ENCODE results near the gene TNFRSF6B. TPM values are rescaled to one million over a fixed set of nuclear protein-coding genes. Genes with fewer than 3 reads are reported as not detected.
"Not testable (repeated sequence)": the region's sequence is repeated elsewhere in the genome, so short reads cannot be mapped to it uniquely, and the experiment has no call there.

Gene TNFRSF6B
- total RNA-seq, 1 donor = not detected

- peaks cover 36% of the 10 kb centered on the region for H3K4me1 ChIP-seq (ENCODE audit: insufficient read depth, low read length)
- no peaks in the 10 kb centered on the region for H3K9me3 ChIP-seq (ENCODE audit: low read depth, low read length)
- no peaks in the 10 kb centered on the region for H3K27me3 ChIP-seq (ENCODE audit: insufficient read depth, low read length)
- H3K4me3 ChIP-seq (ENCODE audit: low read length) = no peak overlapping the region
These were observed 9.0 kb downstream of the TNFRSF6B start for GRCh38 chr20:63705232-63706026.

- Histone ChIP-seq H3K9me3 (ENCODE audit: low read depth, low read length) (no peaks in the 10 kb centered on the region), H3K4me1 (ENCODE audit: insufficient read depth, low read length) (peaks cover 40% of the 10 kb centered on the region), H3K27me3 (ENCODE audit: insufficient read depth, low read length) (no peaks in the 10 kb centered on the region), H3K4me3 (ENCODE audit: low read length) (no peak overlapping the region)
These were observed 9.7 kb downstream of the TNFRSF6B start for GRCh38 chr20:63706027-63706695.

GRCh38 chr20:63706852-63707557 is 10.6 kb downstream of the TNFRSF6B start:
- Histone ChIP-seq H3K4me1 (ENCODE audit: insufficient read depth, low read length) (peaks cover 43% of the 10 kb centered on the region), H3K4me3 (ENCODE audit: low read length) (peak overlapping the region; percentile 62), H3K9me3 (ENCODE audit: low read depth, low read length) (no peaks in the 10 kb centered on the region)

GRCh38 chr20:63707558-63708300 is 11.3 kb downstream of the TNFRSF6B start, which contains the start of the genes ARFRP1 and ZGPAT:
Gene ARFRP1 (minus strand): TSS chr20:63707976. CDS start chr20:63707091, 885 bp downstream.
Gene ZGPAT (plus strand): TSS chr20:63708039. CDS start chr20:63708581, 542 bp downstream.
- no peaks in the 10 kb centered on the region for H3K9me3 ChIP-seq (ENCODE audit: low read depth, low read length)
- H3K4me1 ChIP-seq (ENCODE audit: insufficient read depth, low read length) = peaks cover 43% of the 10 kb centered on the region
- no peaks in the 10 kb centered on the region for H3K27me3 ChIP-seq (ENCODE audit: insufficient read depth, low read length)
- peak within 1 kb of the TSS; percentile 62 for H3K4me3 ChIP-seq (ENCODE audit: low read length)

More at GRCh38 chr20:63706852-63707557, 10.6 kb downstream of the TNFRSF6B start:
- H3K27me3 ChIP-seq (ENCODE audit: insufficient read depth, low read length) = no peaks in the 10 kb centered on the region

GRCh38 chr20:63708301-63709148 is 12.1 kb downstream of the TNFRSF6B start:
- H3K4me1 ChIP-seq (ENCODE audit: insufficient read depth, low read length) = peaks cover 43% of the 10 kb centered on the region
- no peaks in the 10 kb centered on the region for H3K9me3 ChIP-seq (ENCODE audit: low read depth, low read length)
- no peaks in the 10 kb centered on the region for H3K27me3 ChIP-seq (ENCODE audit: insufficient read depth, low read length)
- H3K4me3 ChIP-seq (ENCODE audit: low read length) = peak overlapping the region; percentile 62

GRCh38 chr20:63709149-63709527 is 12.7 kb downstream of the TNFRSF6B start:
- H3K4me3 ChIP-seq (ENCODE audit: low read length) = no peak overlapping the region
- H3K27me3 ChIP-seq (ENCODE audit: insufficient read depth, low read length) = no peaks in the 10 kb centered on the region
- no peaks in the 10 kb centered on the region for H3K9me3 ChIP-seq (ENCODE audit: low read depth, low read length)
- H3K4me1 ChIP-seq (ENCODE audit: insufficient read depth, low read length) = peaks cover 43% of the 10 kb centered on the region

- Histone ChIP-seq H3K4me1 (ENCODE audit: insufficient read depth, low read length) (peaks cover 39% of the 10 kb centered on the region), H3K9me3 (ENCODE audit: low read depth, low read length) (no peaks in the 10 kb centered on the region), H3K4me3 (ENCODE audit: low read length) (no peak overlapping the region), H3K27me3 (ENCODE audit: insufficient read depth, low read length) (no peaks in the 10 kb centered on the region)
These were observed 14.7 kb downstream of the TNFRSF6B start for GRCh38 chr20:63711085-63711645.

GRCh38 chr20:63712191-63712590 is 15.7 kb downstream of the TNFRSF6B start:
- peaks cover 29% of the 10 kb centered on the region for H3K4me1 ChIP-seq (ENCODE audit: insufficient read depth, low read length)
- H3K27me3 ChIP-seq (ENCODE audit: insufficient read depth, low read length) = no peaks in the 10 kb centered on the region
- H3K4me3 ChIP-seq (ENCODE audit: low read length) = no peak overlapping the region
- no peaks in the 10 kb centered on the region for H3K9me3 ChIP-seq (ENCODE audit: low read depth, low read length)

- no peak overlapping the region for H3K4me3 ChIP-seq (ENCODE audit: low read length)
- H3K27me3 ChIP-seq (ENCODE audit: insufficient read depth, low read length) = no peaks in the 10 kb centered on the region
- peaks cover 12% of the 10 kb centered on the region for H3K4me1 ChIP-seq (ENCODE audit: insufficient read depth, low read length)
- no peaks in the 10 kb centered on the region for H3K9me3 ChIP-seq (ENCODE audit: low read depth, low read length)
These were observed 18.4 kb downstream of the TNFRSF6B start for GRCh38 chr20:63714858-63715257.

- no peaks in the 10 kb centered on the region for H3K27me3 ChIP-seq (ENCODE audit: insufficient read depth, low read length)
- H3K4me1 ChIP-seq (ENCODE audit: insufficient read depth, low read length) = no peaks in the 10 kb centered on the region
- no peak overlapping the region for H3K4me3 ChIP-seq (ENCODE audit: low read length)
- H3K9me3 ChIP-seq (ENCODE audit: low read depth, low read length) = no peaks in the 10 kb centered on the region
These were observed 22.5 kb downstream of the TNFRSF6B start for GRCh38 chr20:63718996-63719395.

GRCh38 chr20:63722967-63723622 is 26.6 kb downstream of the TNFRSF6B start:
- peaks cover 13% of the 10 kb centered on the region for H3K4me1 ChIP-seq (ENCODE audit: insufficient read depth, low read length)
- H3K9me3 ChIP-seq (ENCODE audit: low read depth, low read length); H3K4me3 ChIP-seq (ENCODE audit: low read length); H3K27me3 ChIP-seq (ENCODE audit: insufficient read depth, low read length): not testable (repeated sequence)

- not testable (repeated sequence) for H3K27me3 ChIP-seq (ENCODE audit: insufficient read depth, low read length); H3K4me3 ChIP-seq (ENCODE audit: low read length); H3K9me3 ChIP-seq (ENCODE audit: low read depth, low read length)
- H3K4me1 ChIP-seq (ENCODE audit: insufficient read depth, low read length) = peaks cover 50% of the 10 kb centered on the region
These were observed 33.8 kb downstream of the TNFRSF6B start for GRCh38 chr20:63730189-63730733.

GRCh38 chr20:63731410-63731809 is 35.0 kb downstream of the TNFRSF6B start:
- Histone ChIP-seq H3K4me1 (ENCODE audit: insufficient read depth, low read length) (peaks cover 60% of the 10 kb centered on the region), H3K4me3 (ENCODE audit: low read length) (no peak overlapping the region), H3K27me3 (ENCODE audit: insufficient read depth, low read length) (no peaks in the 10 kb centered on the region), H3K9me3 (ENCODE audit: low read depth, low read length) (no peaks in the 10 kb centered on the region)
